ENCODE measurements around the gene BRICD5. TPM values are rescaled to one million over a fixed set of nuclear protein-coding genes. Genes with fewer than 3 reads are reported as not detected.

BRICD5 gene
- total RNA-seq, 1 donor from 2014 or later, result 2.2 TPM

GRCh38 chr16:2199621-2200139, 11.0 kb downstream of the BRICD5 start:
- no peak for DNase-seq (ENCODE audit: low read depth in 2 of 2)

GRCh38 chr16:2199095-2199494, 11.6 kb downstream of the BRICD5 start:
- DNase-seq (ENCODE audit: low read depth in 2 of 2), result no peak

GRCh38 chr16:2198283-2198682, 12.4 kb downstream of the BRICD5 start:
- no peak for DNase-seq (ENCODE audit: low read depth in 2 of 2)

- DNase-seq (ENCODE audit: low read depth in 2 of 2), result no peak
Observed at GRCh38 chr16:2197765-2198164, 12.9 kb downstream of the BRICD5 start.

GRCh38 chr16:2196981-2197511, 13.6 kb downstream of the BRICD5 start:
- no peak for DNase-seq (ENCODE audit: low read depth in 2 of 2)

- peak in 1 of 2 donors; percentile 24 for DNase-seq (ENCODE audit: low read depth in 2 of 2)
Observed at GRCh38 chr16:2196162-2196980, 14.3 kb downstream of the BRICD5 start, which contains the start of gene CASKIN1. Gene CASKIN1 (minus strand): TSS chr16:2196605. CDS start chr16:2196432, 173 bp downstream.

- no peak for DNase-seq (ENCODE audit: low read depth in 2 of 2)
Observed at GRCh38 chr16:2195322-2196161, 15.1 kb downstream of the BRICD5 start.

- peak; percentile 54 to 74 for DNase-seq (ENCODE audit: low read depth in 2 of 2)
Observed at GRCh38 chr16:2194852-2195321, 15.8 kb downstream of the BRICD5 start.

GRCh38 chr16:2194166-2194834, 16.4 kb downstream of the BRICD5 start:
- DNase-seq (ENCODE audit: low read depth in 2 of 2), result no peak

- DNase-seq (ENCODE audit: low read depth in 2 of 2), result no peak
Observed at GRCh38 chr16:2191446-2191706, 19.3 kb downstream of the BRICD5 start.

GRCh38 chr16:2190659-2191445, 19.8 kb downstream of the BRICD5 start:
- DNase-seq (ENCODE audit: low read depth in 2 of 2), result no peak

GRCh38 chr16:2190002-2190658, 20.5 kb downstream of the BRICD5 start:
- DNase-seq (ENCODE audit: low read depth in 2 of 2), result no peak

GRCh38 chr16:2189252-2189893, 21.3 kb downstream of the BRICD5 start:
- DNase-seq (ENCODE audit: low read depth in 2 of 2), result no peak

GRCh38 chr16:2188395-2188794, 22.3 kb downstream of the BRICD5 start:
- no peak for DNase-seq (ENCODE audit: low read depth in 2 of 2)

- no peak for DNase-seq (ENCODE audit: low read depth in 2 of 2)
Observed at GRCh38 chr16:2187212-2187611, 23.5 kb downstream of the BRICD5 start.

GRCh38 chr16:2186505-2186904, 24.2 kb downstream of the BRICD5 start:
- DNase-seq (ENCODE audit: low read depth in 2 of 2), result no peak

- DNase-seq (ENCODE audit: low read depth in 2 of 2), result no peak
Observed at GRCh38 chr16:2186064-2186463, 24.6 kb downstream of the BRICD5 start.

GRCh38 chr16:2184962-2185361, 25.7 kb downstream of the BRICD5 start:
- no peak for DNase-seq (ENCODE audit: low read depth in 2 of 2)

- DNase-seq (ENCODE audit: low read depth in 2 of 2), result no peak
Observed at GRCh38 chr16:2184346-2184745, 26.3 kb downstream of the BRICD5 start.

- DNase-seq (ENCODE audit: low read depth in 2 of 2), result no peak
Observed at GRCh38 chr16:2183671-2184070, 27.0 kb downstream of the BRICD5 start.

Measured in lung microvascular endothelial cell (primary cell).